HepG2 (cell line): ENCODE results near the gene INTS2. TPM values are rescaled to one million over a fixed set of nuclear protein-coding genes. Genes with fewer than 3 reads are reported as not detected.
"Not testable (repeated sequence)": the region's sequence is repeated elsewhere in the genome, so short reads cannot be mapped to it uniquely, and the experiment has no call there.

Source experiments
- ATAC-seq: fragments of 200-7000 bp; cut with Tn5 transposase; 3 replicates; pipeline ENCODE4 v1.9.1; 2020; ENCODE audit warnings: mild to moderate bottlenecking, moderate library complexity
- BruUV-seq: library from RNA; stranded (reverse); fragments of 400-500 nt; replicated peaks from 2 replicates; lab custom pipeline; 2021; lab: Mats Ljungman, UMichigan
- CTCF ChIA-PET: fragments of 300-600 bp; formaldehyde crosslinking; extraction: SDS; loops from one replicate; lab custom pipeline; 2021; ENCODE audit warnings: low total read pairs, inconsistent platforms, low intra/inter-chr PET ratio; lab: Yijun Ruan, JAX
- POLR2A ChIA-PET: fragments of 350-600 bp; sonication (Branson Sonifier 250); formaldehyde crosslinking; loops from one replicate; lab custom pipeline; 2020; ENCODE audit warnings: antibody characterized with exemption, inconsistent platforms; lab: Yijun Ruan, JAX
- DNase-seq: peaks from one replicate; pipeline ENCODE4 v3.0.0-alpha.2; 2015; ENCODE audit warnings: low spot score
- FAIRE-seq: peaks from 3 replicates; lab custom pipeline; 2011; peaks lifted over from hg19 to GRCh38; lab: Jason Lieb, UNC
- H2AFZ ChIP-seq: one replicate; pipeline ENCODE4 v1.6.1; 2011; ENCODE audit warnings: low read length, inconsistent platforms
- H3K27ac ChIP-seq: fragments of 300-600 bp; 3 replicates; pipeline ENCODE4 v1.8.0; 2011; ENCODE audit warnings: mixed run types, mild to moderate bottlenecking, mixed read lengths, low read length, inconsistent platforms; ENCODE audit not compliant: insufficient read depth; ENCODE audit errors: extremely low read length
- H3K27me3 ChIP-seq, 2 experiments: fragments of 200-600 bp in 1 of 2; 2 replicates in 1 of 2; 3 replicates in 1 of 2; pipeline versions ENCODE4 v1.6.0 to v1.8.0; 2011; ENCODE audit warnings: low read length in 2 of 2, mild to moderate bottlenecking in 2 of 2, moderate library complexity in 2 of 2, inconsistent platforms in 1 of 2; ENCODE audit not compliant: insufficient read depth in 2 of 2, control insufficient read depth in 1 of 2
- H3K36me3 ChIP-seq, 2 experiments: fragments of 200-600 bp in 1 of 2; replicated peaks in 1 of 2; 2 replicates in 1 of 2; 3 replicates in 1 of 2; pipeline versions ENCODE4 v1.5.1 to v1.8.0; 2011; ENCODE audit warnings: low read length in 2 of 2, inconsistent platforms in 1 of 2; ENCODE audit not compliant: insufficient read depth in 2 of 2, control insufficient read depth in 1 of 2
- H3K4me1 ChIP-seq: 2 replicates; pipeline ENCODE4 v1.5.1; 2012; ENCODE audit warnings: low read length, inconsistent platforms; ENCODE audit not compliant: insufficient read depth
- H3K4me2 ChIP-seq: 2 replicates; pipeline ENCODE4 v1.6.0; 2011; ENCODE audit warnings: low read depth, low read length, inconsistent platforms
- H3K4me3 ChIP-seq, 3 experiments: fragments of 200-600 bp in 1 of 3; sonication (generic), shearing (Covaris generic) in 1 of 3; replicated peaks in 1 of 3; 2 replicates each; pipeline ENCODE4 v1.5.1; 2011 to 2016; ENCODE audit warnings: low read length in 3 of 3, inconsistent platforms in 2 of 3, low read depth in 2 of 3, mild to moderate bottlenecking in 2 of 3, control low read depth in 1 of 3, mixed read lengths in 1 of 3; ENCODE audit not compliant: insufficient read depth in 1 of 3
- H3K79me2 ChIP-seq: one replicate; pipeline ENCODE4 v1.6.1; 2011; ENCODE audit warnings: low read length, inconsistent platforms; ENCODE audit not compliant: insufficient read depth
- H3K9ac ChIP-seq: 2 replicates; pipeline ENCODE4 v1.6.0; 2011; ENCODE audit warnings: mild to moderate bottlenecking, low read depth, low read length, inconsistent platforms; ENCODE audit not compliant: insufficient read depth
- H3K9me3 ChIP-seq: 2 replicates; pipeline ENCODE4 v1.5.1; 2012; ENCODE audit warnings: mild to moderate bottlenecking, low read length
- H4K20me1 ChIP-seq: 2 replicates; pipeline ENCODE4 v1.6.0; 2011; ENCODE audit warnings: inconsistent platforms, mild to moderate bottlenecking, low read length, moderate library complexity; ENCODE audit not compliant: insufficient read depth
- EZH2 ChIP-seq: conservative IDR thresholded peaks from 2 replicates; pipeline ENCODE4 v1.6.1; 2012; ENCODE audit warnings: mild to moderate bottlenecking, low read depth, low read length, moderate library complexity
- GTF3A ChIP-seq: sonication (generic); formaldehyde crosslinking; conservative IDR thresholded peaks from 2 replicates; pipeline ENCODE4 v1.4.0; 2020; ENCODE audit warnings: mild to moderate bottlenecking, missing genetic modification reagents
- KDM5A ChIP-seq: fragments of 200-600 bp; sonication (generic); IDR thresholded peaks from 2 replicates; pipeline ENCODE4 v1.7.0; 2018; ENCODE audit warnings: antibody characterized with exemption, mild to moderate bottlenecking, low read length, borderline replicate concordance
- KLF12 ChIP-seq: sonication (generic); formaldehyde crosslinking; IDR thresholded peaks from 2 replicates; pipeline ENCODE4 v1.4.0; 2020; ENCODE audit warnings: missing genetic modification reagents, borderline replicate concordance
- ZNF33B ChIP-seq: sonication (generic); formaldehyde crosslinking; IDR thresholded peaks from 2 replicates; pipeline ENCODE4 v1.5.1; 2020; ENCODE audit warnings: mild to moderate bottlenecking, missing genetic modification reagents
- ZNF530 ChIP-seq: sonication (generic); formaldehyde crosslinking; IDR thresholded peaks from 2 replicates; pipeline ENCODE4 v1.5.0; 2020; ENCODE audit warnings: low read depth, mild to moderate bottlenecking, missing genetic modification reagents
- ZNF552 ChIP-seq: sonication (generic); formaldehyde crosslinking; IDR thresholded peaks from 2 replicates; pipeline ENCODE4 v1.9.0; 2022; ENCODE audit warnings: missing genetic modification reagents, mild to moderate bottlenecking, borderline replicate concordance
- ZNF563 ChIP-seq: sonication (generic); formaldehyde crosslinking; IDR thresholded peaks from 2 replicates; pipeline ENCODE4 v1.8.0; 2022; ENCODE audit warnings: mild to moderate bottlenecking, moderate library complexity, missing genetic modification reagents
- ZNF816 ChIP-seq: sonication (generic); formaldehyde crosslinking; IDR thresholded peaks from 2 replicates; pipeline ENCODE4 v1.8.0; 2022; ENCODE audit warnings: missing genetic modification reagents, mild to moderate bottlenecking, borderline replicate concordance
- ZNF839 ChIP-seq: sonication (generic); formaldehyde crosslinking; IDR thresholded peaks from 2 replicates; pipeline ENCODE4 v1.4.0; 2020; ENCODE audit warnings: missing genetic modification reagents, mild to moderate bottlenecking, borderline replicate concordance
- WGBS: methylation state at CpG from one replicate; pipeline ENCODE4 v1.1.6; 2017; ENCODE audit warnings: low lambda C conversion rate; 5-methylcytosine and 5-hydroxymethylcytosine counted together
- in situ Hi-C: cut with HindIII; loops from 2 replicates; pipeline ENCODE4 v1.10.0; 2017; ENCODE audit warnings: low pct_unique_long_range_greater_than_20kb; ENCODE audit not compliant: extremely low pct_ligation_motif_present
- intact Hi-C: fragments of 100-400 bp; cut with micrococcal nuclease; formaldehyde crosslinking; loops from one replicate; pipeline ENCODE4 v1.10.0; 2022; ENCODE audit not compliant: unreplicated experiment
- polyA plus RNA-seq, 8 experiments: library from polyadenylated mRNA; depleted of rRNA in 3 of 8; stranded (reverse) in 7 of 8; unstranded in 1 of 8; fragments of >200 nt; fragmentation: Illumina TruSeq in 4 of 8; extraction: Trizol in 4 of 8; gene quantifications; 2 replicates each; pipeline versions ENCODE4 v1.2.1 to v1.2.3, GENCODE V29; 2011 to 2016; ENCODE audit warnings: low read depth in 4 of 8, missing spikeins in 1 of 8, mixed read lengths in 1 of 8; ENCODE audit not compliant: insufficient read depth in 1 of 8
- total RNA-seq, 5 experiments: library from RNA; depleted of rRNA; stranded (reverse); fragments of >200 nt; fragmentation: Illumina TruSeq; extraction: Trizol; gene quantifications; 2 replicates each; pipeline ENCODE4 v1.2.3, GENCODE V29; 2016; ENCODE audit warnings: low read depth in 1 of 5
- TF ChIP-seq, protein P1 (sequence below): sonication (generic); formaldehyde crosslinking; IDR thresholded peaks from 2 replicates; pipeline ENCODE4 v1.4.0; 2020; ENCODE audit warnings: mild to moderate bottlenecking, missing genetic modification reagents
- TF ChIP-seq, protein P2 (sequence below): sonication (generic); formaldehyde crosslinking; IDR thresholded peaks from 2 replicates; pipeline ENCODE4 v1.4.0; 2020; ENCODE audit warnings: mild to moderate bottlenecking, missing genetic modification reagents
- TF ChIP-seq, protein P3 (sequence below): sonication (generic); formaldehyde crosslinking; IDR thresholded peaks from 2 replicates; pipeline ENCODE4 v1.4.0; 2020; ENCODE audit warnings: low read depth, mild to moderate bottlenecking, missing genetic modification reagents

The INTS2 gene
- total and polyA plus RNA-seq, 2 of the 13 experiments (the other 11 are each of a cell fraction or from before 2014, with no cell fraction given): 20.5 to 30.2 TPM

DNA sequence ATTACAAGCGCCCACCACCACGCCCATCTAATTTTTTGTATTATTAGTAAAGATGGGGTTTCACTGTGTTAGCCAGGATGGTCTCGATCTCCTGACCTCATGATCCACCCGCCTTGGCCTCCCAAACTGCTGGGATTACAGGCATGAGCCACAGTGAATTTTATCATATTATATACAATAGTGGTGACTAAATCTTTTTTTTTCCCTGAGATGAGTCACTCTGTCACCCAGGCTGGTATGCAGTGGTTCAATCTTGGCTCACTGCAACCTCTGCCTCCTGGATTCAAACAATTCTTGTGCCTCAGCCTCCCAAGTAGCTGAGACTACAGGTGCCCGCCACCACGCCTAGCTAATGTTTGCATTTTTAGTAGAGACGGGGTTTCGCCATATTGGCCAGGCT, 41.9 kb downstream of the INTS2 start:
- H3K9me3 ChIP-seq, BruUV-seq, H3K79me2 ChIP-seq, DNase-seq, intact Hi-C loops, CTCF ChIA-PET, H3K4me3 ChIP-seq, ATAC-seq, H3K9ac ChIP-seq, H2AFZ ChIP-seq, H3K4me2 ChIP-seq, H3K4me1 ChIP-seq, H4K20me1 ChIP-seq, in situ Hi-C loops, FAIRE-seq, H3K27me3 ChIP-seq, H3K27ac ChIP-seq, POLR2A ChIA-PET: not testable (repeated sequence)
- H3K36me3 ChIP-seq: peaks cover 11 to 58% of the 10 kb centered on the region in 2 experiments; a peak in 4 of 5 replicates
- WGBS: 95% methylated on average over 8 of the region's 8 CpGs

DNA sequence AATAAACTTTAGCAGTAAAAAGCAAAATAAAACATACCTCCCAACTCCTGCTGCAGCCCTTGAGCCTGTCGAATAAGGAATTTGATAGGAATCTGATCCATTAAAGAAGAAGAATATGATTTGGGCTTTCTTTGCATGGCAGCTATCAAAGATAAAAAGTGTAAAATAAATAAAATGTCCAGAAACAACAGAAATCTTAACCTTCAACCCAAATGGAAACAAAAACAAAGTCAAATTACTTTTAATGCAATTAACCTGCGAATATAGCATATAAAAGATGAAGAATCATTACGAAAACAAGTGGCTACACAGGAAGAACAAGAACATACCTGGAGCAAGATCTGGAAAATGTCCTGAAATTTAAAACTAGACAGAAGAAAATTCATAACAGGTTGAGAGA, 42.9 kb downstream of the INTS2 start:
- BruUV-seq: no TSS peak
- FAIRE-seq (no peak), ATAC-seq (no peak), DNase-seq (no peak)
- in situ Hi-C loops: no loop called here
- Histone ChIP-seq H3K79me2 (no peaks in the 10 kb centered on the region), H3K4me3 (no peak overlapping the region), H3K4me1 (no peaks in the 10 kb centered on the region), H3K27ac (no peak overlapping the region), H3K27me3 (no peaks in the 10 kb centered on the region), H3K9ac (no peak overlapping the region), H4K20me1 (no peaks in the 10 kb centered on the region), H3K36me3 (peaks cover 10 to 63% of the 10 kb centered on the region in 2 experiments; a peak in 4 of 5 replicates), H3K4me2 (no peak overlapping the region), H2AFZ (no peak overlapping the region), H3K9me3 (no peaks in the 10 kb centered on the region)
- WGBS: 98% methylated on average over 3 of the region's 3 CpGs
- intact Hi-C loops: no loop called here
- CTCF ChIA-PET: no interaction called here
- POLR2A ChIA-PET: no interaction called here
- TF ChIP-seq EZH2 (no peak), ZNF33B (CRISPR knock-in tag) (no peak), KDM5A (no peak), KLF12 (CRISPR knock-in tag) (no peak), ZNF839 (CRISPR knock-in tag) (no peak), ZNF552 (CRISPR knock-in tag) (no peak), ZNF816 (CRISPR knock-in tag) (no peak), ZNF563 (no peak), GTF3A (CRISPR knock-in tag) (no peak), ZNF530 (no peak)
- TF ChIP-seq, protein P1, sequence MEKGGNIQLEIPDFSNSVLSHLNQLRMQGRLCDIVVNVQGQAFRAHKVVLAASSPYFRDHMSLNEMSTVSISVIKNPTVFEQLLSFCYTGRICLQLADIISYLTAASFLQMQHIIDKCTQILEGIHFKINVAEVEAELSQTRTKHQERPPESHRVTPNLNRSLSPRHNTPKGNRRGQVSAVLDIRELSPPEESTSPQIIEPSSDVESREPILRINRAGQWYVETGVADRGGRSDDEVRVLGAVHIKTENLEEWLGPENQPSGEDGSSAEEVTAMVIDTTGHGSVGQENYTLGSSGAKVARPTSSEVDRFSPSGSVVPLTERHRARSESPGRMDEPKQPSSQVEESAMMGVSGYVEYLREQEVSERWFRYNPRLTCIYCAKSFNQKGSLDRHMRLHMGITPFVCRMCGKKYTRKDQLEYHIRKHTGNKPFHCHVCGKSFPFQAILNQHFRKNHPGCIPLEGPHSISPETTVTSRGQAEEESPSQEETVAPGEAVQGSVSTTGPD: no peak
- TF ChIP-seq, protein P2, sequence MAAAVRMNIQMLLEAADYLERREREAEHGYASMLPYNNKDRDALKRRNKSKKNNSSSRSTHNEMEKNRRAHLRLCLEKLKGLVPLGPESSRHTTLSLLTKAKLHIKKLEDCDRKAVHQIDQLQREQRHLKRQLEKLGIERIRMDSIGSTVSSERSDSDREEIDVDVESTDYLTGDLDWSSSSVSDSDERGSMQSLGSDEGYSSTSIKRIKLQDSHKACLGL (CRISPR knock-in tag): no peak
- TF ChIP-seq, protein P3, sequence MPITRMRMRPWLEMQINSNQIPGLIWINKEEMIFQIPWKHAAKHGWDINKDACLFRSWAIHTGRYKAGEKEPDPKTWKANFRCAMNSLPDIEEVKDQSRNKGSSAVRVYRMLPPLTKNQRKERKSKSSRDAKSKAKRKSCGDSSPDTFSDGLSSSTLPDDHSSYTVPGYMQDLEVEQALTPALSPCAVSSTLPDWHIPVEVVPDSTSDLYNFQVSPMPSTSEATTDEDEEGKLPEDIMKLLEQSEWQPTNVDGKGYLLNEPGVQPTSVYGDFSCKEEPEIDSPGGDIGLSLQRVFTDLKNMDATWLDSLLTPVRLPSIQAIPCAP (CRISPR knock-in tag): no peak
